Measurements from ENCODE around the gene NAT10.

The NAT10 gene

GRCh38 chr11:34157163-34157562 is 51.7 kb downstream of the NAT10 start:
- no peak overlapping the region for H3K4me3 ChIP-seq (ENCODE audit: low read depth, low read length, poor library complexity, severe bottlenecking)
- H3K36me3 ChIP-seq (ENCODE audit: insufficient read depth, low read length), result peaks cover 15% of the 10 kb centered on the region; the same call in 1 of the 2 replicates
- no peaks in the 10 kb centered on the region for H3K9me3 ChIP-seq (ENCODE audit: low read length)
- no peaks in the 10 kb centered on the region for H3K9me2 ChIP-seq (ENCODE audit: low read depth, low read length)
- H3K27me3 ChIP-seq (ENCODE audit: insufficient read depth, low read length), result no peaks in the 10 kb centered on the region
- H3F3A ChIP-seq (ENCODE audit: insufficient read depth, low read length), result no peaks in the 10 kb centered on the region
- H4K20me1 ChIP-seq (ENCODE audit: insufficient read depth, low read length), result no peaks in the 10 kb centered on the region
- H3K4me2 ChIP-seq (ENCODE audit: low read length), result no peak overlapping the region
- no peaks in the 10 kb centered on the region for H3K4me1 ChIP-seq (ENCODE audit: insufficient read depth, low read length, severe bottlenecking)
- H3K9ac ChIP-seq (ENCODE audit: low read length), result no peak overlapping the region
- H2AFZ ChIP-seq (ENCODE audit: low read length), result no peak overlapping the region
- no peaks in the 10 kb centered on the region for H3K79me2 ChIP-seq (ENCODE audit: insufficient read depth, low read length)
- TF ChIP-seq CTCF (IDR thresholded peaks at IDR 0.05; ENCODE audit: low read length), result no peak
- no peak for TF ChIP-seq EZH2 (IDR thresholded peaks at IDR 0.05; ENCODE audit: borderline replicate concordance, low read length)
- H3K27ac ChIP-seq (ENCODE audit: low read depth, low read length, poor library complexity, severe bottlenecking), result no peak overlapping the region

- Histone ChIP-seq H3K79me2 (ENCODE audit: insufficient read depth, low read length) (no peaks in the 10 kb centered on the region), H2AFZ (ENCODE audit: low read length) (no peak overlapping the region), H3K4me3 (ENCODE audit: low read depth, low read length, poor library complexity, severe bottlenecking) (no peak overlapping the region), H3F3A (ENCODE audit: insufficient read depth, low read length) (no peaks in the 10 kb centered on the region), H3K4me1 (ENCODE audit: insufficient read depth, low read length, severe bottlenecking) (no peaks in the 10 kb centered on the region), H3K9me2 (ENCODE audit: low read depth, low read length) (no peaks in the 10 kb centered on the region), H3K27me3 (ENCODE audit: insufficient read depth, low read length) (no peaks in the 10 kb centered on the region), H3K27ac (ENCODE audit: low read depth, low read length, poor library complexity, severe bottlenecking) (no peak overlapping the region), H3K9me3 (ENCODE audit: low read length) (no peaks in the 10 kb centered on the region), H3K9ac (ENCODE audit: low read length) (no peak overlapping the region), H3K36me3 (ENCODE audit: insufficient read depth, low read length) (peaks cover 8% of the 10 kb centered on the region; the same call in 1 of the 2 replicates), H4K20me1 (ENCODE audit: insufficient read depth, low read length) (no peaks in the 10 kb centered on the region), H3K4me2 (ENCODE audit: low read length) (no peak overlapping the region)
- TF ChIP-seq CTCF (IDR thresholded peaks at IDR 0.05; ENCODE audit: low read length) (no peak), EZH2 (IDR thresholded peaks at IDR 0.05; ENCODE audit: borderline replicate concordance, low read length) (no peak)
Measured at GRCh38 chr11:34158661-34159060, 53.2 kb downstream of the NAT10 start.

- Histone ChIP-seq H2AFZ (ENCODE audit: low read length) (no peak overlapping the region), H3K9me3 (ENCODE audit: low read length) (no peaks in the 10 kb centered on the region), H3K27ac (ENCODE audit: low read depth, low read length, poor library complexity, severe bottlenecking) (no peak overlapping the region), H4K20me1 (ENCODE audit: insufficient read depth, low read length) (no peaks in the 10 kb centered on the region), H3K36me3 (ENCODE audit: insufficient read depth, low read length) (no peaks in the 10 kb centered on the region), H3K4me1 (ENCODE audit: insufficient read depth, low read length, severe bottlenecking) (no peaks in the 10 kb centered on the region), H3K9ac (ENCODE audit: low read length) (no peak overlapping the region), H3K4me3 (ENCODE audit: low read depth, low read length, poor library complexity, severe bottlenecking) (no peak overlapping the region), H3K4me2 (ENCODE audit: low read length) (no peak overlapping the region), H3K9me2 (ENCODE audit: low read depth, low read length) (no peaks in the 10 kb centered on the region), H3K27me3 (ENCODE audit: insufficient read depth, low read length) (no peaks in the 10 kb centered on the region), H3F3A (ENCODE audit: insufficient read depth, low read length) (no peaks in the 10 kb centered on the region), H3K79me2 (ENCODE audit: insufficient read depth, low read length) (no peaks in the 10 kb centered on the region)
- TF ChIP-seq EZH2 (IDR thresholded peaks at IDR 0.05; ENCODE audit: borderline replicate concordance, low read length) (no peak), CTCF (IDR thresholded peaks at IDR 0.05; ENCODE audit: low read length) (no peak)
Measured at GRCh38 chr11:34160049-34160721, 54.8 kb downstream of the NAT10 start.
